Heart right ventricle (tissue), 16 donors: ENCODE measurements around the gene GATAD2B. TPM values are rescaled to one million over a fixed set of nuclear protein-coding genes. Genes with fewer than 3 reads are reported as not detected.

Source experiments
- ATAC-seq, 8 donors: fragments of 200-7000 bp; cut with Tn5 transposase; one replicate each; pipeline ENCODE4 v1.9.1; 2020; ENCODE audit warnings: mild to moderate bottlenecking in 8 of 8, moderate library complexity in 8 of 8, moderate number of reproducible peaks in 1 of 8
- DNase-seq, 2 donors: peaks; one replicate each; pipeline ENCODE4 v3.0.0-alpha.2; 2020
- H3K27ac ChIP-seq, 10 donors: fragments of 200-600 bp; sonication (generic) in 2 of 10; one replicate each; pipeline versions ENCODE4 v1.5.0 to v1.8.0; 2020 to 2022; ENCODE audit warnings: mild to moderate bottlenecking in 3 of 10
- H3K27me3 ChIP-seq, 7 donors: fragments of 200-600 bp; one replicate each; pipeline ENCODE4 v1.8.0; 2021 to 2022; ENCODE audit warnings: mild to moderate bottlenecking in 2 of 7
- H3K36me3 ChIP-seq, 9 donors: fragments of 200-600 bp; sonication (generic) in 1 of 9; one replicate each; pipeline versions ENCODE4 v1.5.0 to v1.8.0; 2020 to 2022; ENCODE audit warnings: mild to moderate bottlenecking in 2 of 9
- H3K4me1 ChIP-seq, 9 donors: fragments of 200-600 bp; sonication (generic) in 1 of 9; one replicate each; pipeline versions ENCODE4 v1.5.0 to v1.8.0; 2020 to 2022; ENCODE audit warnings: mild to moderate bottlenecking in 4 of 9
- H3K4me3 ChIP-seq, 10 donors: fragments of 200-600 bp; sonication (generic) in 2 of 10; one replicate each; pipeline versions ENCODE4 v1.5.0 to v1.8.0; 2020 to 2022; ENCODE audit warnings: mild to moderate bottlenecking in 7 of 10, moderate library complexity in 2 of 10
- H3K9me3 ChIP-seq, 11 donors: fragments of 200-600 bp in 10 of 11; sonication (generic) in 2 of 11; one replicate each; pipeline versions ENCODE4 v1.5.0 to v1.8.0; 2013 to 2022; ENCODE audit warnings: mild to moderate bottlenecking in 2 of 11, control low read depth in 1 of 11, moderate library complexity in 1 of 11
- WGBS, 2 donors: extraction: QIAGEN DNeasy Blood & Tissue Kit; methylation state at CpG; one replicate each; pipeline ENCODE4 v1.1.7; 2013; ENCODE audit warnings: inconsistent platforms in 1 of 2; 5-methylcytosine and 5-hydroxymethylcytosine counted together
- intact Hi-C, 10 donors: fragments of 100-400 bp; cut with DNase I; formaldehyde crosslinking; loops; one replicate each; pipeline versions ENCODE4 v1.11.1 to v1.14.2; 2022
- long read RNA-seq, 3 donors: library from polyadenylated mRNA; unstranded; transcript quantifications; one replicate each; pipeline ENCODE4 v2.0.0, GENCODE V29; 2020 to 2021
- polyA plus RNA-seq, 2 donors: library from polyadenylated mRNA; stranded (reverse); fragments of 200-250 nt; gene quantifications; one replicate each; pipeline ENCODE4 v1.2.3, GENCODE V29; 2013
- total RNA-seq, 10 donors: library from RNA; stranded (reverse); fragmentation: NEBNext Ultra II Directional in 3 of 10; extraction: Animal tissue kit (Norgen Biotek cat#: 25700) in 3 of 10; gene quantifications; one replicate each; pipeline versions ENCODE4 v1.2.1 to v1.2.4, GENCODE V29; 2021 to 2023
- TF ChIP-seq, protein P1 (sequence below), 9 donors: fragments of 200-600 bp; sonication (generic) in 2 of 9; IDR thresholded peaks; one replicate each; pipeline versions ENCODE4 v1.5.0 to v1.8.0; 2021 to 2022; ENCODE audit warnings: antibody characterized with exemption in 9 of 9, mild to moderate bottlenecking in 5 of 9, moderate library complexity in 1 of 9
- donor health status: Arrhythmogenic right ventricular cardiomyopathy.
- donor health status: ischemic (EF 13 %, LVEDD 7.1; RV severe dilation, severe dysfunction).
- donor health status: healthy with polysubstance abuse.
- donor health status: DM: no; HTN: yes; CAD: no.
- donor health status: DM: no; HTN: no; CAD: no.
- donor health status: ischemic (EF 25% LVEDD 6.9; RV normal size, moderate dysfunction).
- donor health status: ischemic (EF 25% LVEDD 5.7; RV mildly dilated, moderate dysfunction).
- donor health status: healthy.
- donor health status: DM: yes; HTN: yes; CAD: no.
- donor health status: Ischemic cardiomyopathy.
- donor health status: ischemic (EF 35%, LVEDD 5.7; RV mildly dilated, moderate dysfunction).
- donor health status: nonischemic (EF 11% LVEDD 7.7; RV severe dilation, severe dysfunction).
- donor health status: DM: yes; HTN: yes; CAD: no.
- donor health status: PGD.
- donor health status: ischemic (EF 29% LVEDD 5.4; RV normal size, mild dysfunction).
- donor health status: nonischemic (EF 23%, LVEDD 6.1; RV moderate dilation, normal function).

Gene GATAD2B
- total RNA-seq (10 to 100 TPM; 32.9 to 52.6 (median 42.7) TPM), polyA plus RNA-seq (1 to 10 TPM; 3.9 to 7.0 TPM)
- long read RNA-seq, donor 1, full-length matches to known transcripts = 1 of 8 reads
- long read RNA-seq, donor 1, partial matches to known transcripts = 0 of 8 reads
- long read RNA-seq, donor 1, other reads (novel, unspliced or antisense) = 7 of 8 reads
- long read RNA-seq, donor 2, partial matches to known transcripts = 0 of 12 reads
- long read RNA-seq, donor 2, other reads (novel, unspliced or antisense) = 12 of 12 reads
- long read RNA-seq, donor 3, partial matches to known transcripts = 0 of 3 reads
- long read RNA-seq, donor 3, other reads (novel, unspliced or antisense) = 3 of 3 reads

DNA sequence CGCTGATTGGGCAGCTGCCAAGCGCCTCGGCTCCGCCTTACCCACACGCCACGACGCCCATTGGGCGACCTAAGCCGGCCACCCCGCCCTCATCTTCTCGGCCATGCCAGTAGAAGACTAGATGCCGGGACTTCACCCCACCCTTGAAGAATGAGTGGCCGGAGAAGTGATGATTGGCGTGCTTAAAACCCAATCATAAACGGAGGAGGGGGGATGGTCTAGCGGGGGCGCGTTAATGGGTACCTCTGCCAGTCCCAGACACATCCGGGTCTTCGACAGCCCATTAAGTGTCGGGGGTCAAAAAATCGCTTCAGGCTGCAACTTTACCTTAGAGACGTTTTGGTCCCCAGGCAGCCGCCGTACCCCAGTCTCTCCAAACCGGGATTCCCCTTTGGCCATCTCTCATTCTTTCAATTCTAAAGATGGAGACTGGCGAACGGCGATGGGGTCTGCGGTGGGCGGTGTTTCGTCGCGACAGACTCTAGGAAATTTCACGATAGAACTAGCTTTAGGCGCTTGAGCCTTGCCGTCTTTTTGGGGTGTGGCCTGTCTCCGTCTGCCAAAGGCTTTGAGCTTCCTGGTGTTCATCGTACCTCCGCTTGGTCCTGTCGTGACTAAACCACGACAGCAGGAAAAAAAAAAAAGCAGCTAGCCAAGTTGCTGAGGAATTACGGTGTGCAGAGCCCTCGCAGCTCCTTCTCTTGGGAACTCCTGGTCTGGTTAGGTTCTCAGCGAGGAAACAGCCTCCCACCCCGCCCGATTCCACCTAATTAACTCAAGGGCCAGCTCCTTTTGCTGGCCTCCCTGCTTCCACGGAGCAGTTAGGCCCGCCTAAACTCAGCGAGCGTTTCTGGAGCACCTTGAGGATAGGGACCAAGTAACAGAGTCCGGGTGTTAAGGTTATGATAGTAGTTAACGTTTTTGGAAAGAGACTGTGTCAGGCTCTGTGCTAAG is at the start of gene GATAD2B:
TSS of gene GATAD2B (minus strand) at position 1 of the 954 bp plus-strand sequence. CDS start 94,625 bp downstream, outside the sequence.
- no peaks in the 10 kb centered on the region for H3K27me3 ChIP-seq
- peak; percentile 100 for DNase-seq
- intact Hi-C loops = loop anchor here in 5 of 10 donors (2.0 to 5.0 kb wide), 5 partner anchors 22 to 126 kb away; no protein-coding TSS in a partner anchor
- peaks cover 10 to 51% (median 40%) of the 10 kb centered on the region in 9 donors for H3K4me1 ChIP-seq
- 0% methylated on average over 53 of the region's 53 CpGs for WGBS, 2 donors
- ATAC-seq = peak; percentile 97 to 99 (median 98)
- no peaks in the 10 kb centered on the region for H3K9me3 ChIP-seq
- H3K27ac ChIP-seq = peak within 1 kb of the TSS; percentile 82 to 94 (median 90)
- TF ChIP-seq, protein P1, sequence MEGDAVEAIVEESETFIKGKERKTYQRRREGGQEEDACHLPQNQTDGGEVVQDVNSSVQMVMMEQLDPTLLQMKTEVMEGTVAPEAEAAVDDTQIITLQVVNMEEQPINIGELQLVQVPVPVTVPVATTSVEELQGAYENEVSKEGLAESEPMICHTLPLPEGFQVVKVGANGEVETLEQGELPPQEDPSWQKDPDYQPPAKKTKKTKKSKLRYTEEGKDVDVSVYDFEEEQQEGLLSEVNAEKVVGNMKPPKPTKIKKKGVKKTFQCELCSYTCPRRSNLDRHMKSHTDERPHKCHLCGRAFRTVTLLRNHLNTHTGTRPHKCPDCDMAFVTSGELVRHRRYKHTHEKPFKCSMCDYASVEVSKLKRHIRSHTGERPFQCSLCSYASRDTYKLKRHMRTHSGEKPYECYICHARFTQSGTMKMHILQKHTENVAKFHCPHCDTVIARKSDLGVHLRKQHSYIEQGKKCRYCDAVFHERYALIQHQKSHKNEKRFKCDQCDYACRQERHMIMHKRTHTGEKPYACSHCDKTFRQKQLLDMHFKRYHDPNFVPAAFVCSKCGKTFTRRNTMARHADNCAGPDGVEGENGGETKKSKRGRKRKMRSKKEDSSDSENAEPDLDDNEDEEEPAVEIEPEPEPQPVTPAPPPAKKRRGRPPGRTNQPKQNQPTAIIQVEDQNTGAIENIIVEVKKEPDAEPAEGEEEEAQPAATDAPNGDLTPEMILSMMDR (IDR thresholded peaks at IDR 0.05) = no peak
- H3K4me3 ChIP-seq = peak within 1 kb of the TSS; percentile 67 to 93 (median 72)
- peaks cover 0 to 17% (median 0%) of the 10 kb centered on the region in 9 donors for H3K36me3 ChIP-seq

DNA sequence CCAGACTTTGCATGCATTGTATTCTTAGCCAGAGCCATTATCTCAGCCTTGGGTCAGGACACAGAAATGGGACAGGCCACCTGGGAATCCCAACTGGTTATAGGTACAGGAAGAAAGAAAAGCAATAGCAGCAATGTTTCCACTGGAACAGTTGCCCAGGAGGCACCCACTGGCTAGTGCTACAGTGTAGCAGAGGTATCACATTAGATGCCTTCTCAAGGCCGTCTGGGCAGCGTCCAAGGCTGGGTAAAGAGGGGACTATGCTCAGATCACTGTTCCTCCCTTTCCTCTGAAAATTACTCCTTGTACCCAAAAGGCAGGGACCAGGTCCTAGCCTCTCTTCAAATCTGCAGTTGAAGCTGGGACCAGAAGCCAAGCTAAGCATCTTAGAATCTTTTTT is 47.6 kb upstream of the GATAD2B start:
- TF ChIP-seq, protein P1 (IDR thresholded peaks at IDR 0.05) = no peak
- Histone ChIP-seq H3K4me1 (peaks cover 11 to 43% (median 21%) of the 10 kb centered on the region in 9 donors), H3K4me3 (no peak overlapping the region), H3K9me3 (no peaks in the 10 kb centered on the region), H3K27ac (no peak overlapping the region), H3K27me3 (no peaks in the 10 kb centered on the region), H3K36me3 (peaks cover 0 to 28% (median 21%) of the 10 kb centered on the region in 9 donors)
- DNase-seq = no peak
- no peak for ATAC-seq
- 91 to 100% methylated on average over 2 of the region's 2 CpGs for WGBS, 2 donors
- intact Hi-C loops = no loop called here

DNA sequence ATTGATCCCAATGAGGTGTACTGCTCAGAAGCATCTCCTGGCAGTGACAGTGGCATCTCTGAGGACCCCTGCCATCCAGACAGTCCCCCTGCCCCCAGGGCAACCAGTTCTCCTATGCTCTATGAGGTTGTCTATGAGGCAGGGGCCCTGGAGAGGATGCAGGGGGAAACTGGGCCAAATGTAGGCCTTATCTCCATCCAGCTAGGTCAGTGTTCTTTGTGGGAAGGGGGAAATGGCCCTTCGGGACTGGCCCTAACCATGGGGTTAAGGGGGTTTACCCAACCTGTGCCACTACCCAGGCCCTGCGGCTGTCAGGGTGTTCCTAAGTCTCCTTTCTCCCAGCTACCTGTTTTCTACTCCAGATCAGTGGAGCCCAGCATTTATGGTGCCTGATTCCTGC is 46.2 kb upstream of the GATAD2B start:
- peaks cover 15 to 45% (median 29%) of the 10 kb centered on the region in 9 donors for H3K4me1 ChIP-seq
- TF ChIP-seq, protein P1 (IDR thresholded peaks at IDR 0.05) = no peak
- DNase-seq (no peak), ATAC-seq (no peak)
- WGBS, 2 donors = 89 to 96% methylated on average over 2 of the region's 2 CpGs
- H3K27ac ChIP-seq = peak overlapping the region in 2 of 10 donors; percentile 38 to 97
- peaks cover 0 to 15% (median 10%) of the 10 kb centered on the region in 9 donors for H3K36me3 ChIP-seq
- no peak overlapping the region for H3K4me3 ChIP-seq
- no peaks in the 10 kb centered on the region for H3K27me3 ChIP-seq
- intact Hi-C loops = loop anchor here in 1 of 10 donors (5.0 kb wide), 1 partner anchor 172 kb away; no protein-coding TSS in a partner anchor
- H3K9me3 ChIP-seq = no peaks in the 10 kb centered on the region

DNA sequence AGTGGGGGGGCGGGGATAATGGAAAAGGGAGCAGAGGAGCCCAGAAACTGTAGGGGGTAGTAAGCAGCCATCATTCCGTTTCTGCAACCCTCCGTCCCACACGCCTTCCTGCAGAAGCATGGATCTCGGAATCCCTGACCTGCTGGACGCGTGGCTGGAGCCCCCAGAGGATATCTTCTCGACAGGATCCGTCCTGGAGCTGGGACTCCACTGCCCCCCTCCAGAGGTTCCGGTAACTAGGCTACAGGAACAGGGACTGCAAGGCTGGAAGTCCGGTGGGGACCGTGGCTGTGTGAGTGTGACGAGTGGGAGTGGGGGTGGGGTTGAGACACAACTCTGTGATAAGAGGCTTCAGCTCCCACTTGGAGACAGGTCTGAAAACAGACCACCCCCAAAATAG is 45.6 kb upstream of the GATAD2B start:
- Histone ChIP-seq H3K27ac (peak overlapping the region in 5 of 10 donors; percentile 92 to 97 (median 94)), H3K27me3 (no peaks in the 10 kb centered on the region), H3K4me1 (peaks cover 15 to 47% (median 31%) of the 10 kb centered on the region in 9 donors), H3K9me3 (no peaks in the 10 kb centered on the region), H3K4me3 (peak overlapping the region in 9 of 10 donors; percentile 48 to 91 (median 69)), H3K36me3 (peaks cover 0 to 9% (median 4%) of the 10 kb centered on the region in 9 donors)
- no peak for DNase-seq
- TF ChIP-seq, protein P1 (IDR thresholded peaks at IDR 0.05) = no peak
- intact Hi-C loops = loop anchor here in 1 of 10 donors (5.0 kb wide), 1 partner anchor 171 kb away; no protein-coding TSS in a partner anchor
- no peak for ATAC-seq
- WGBS, 2 donors = 8 to 10% methylated on average over 12 to 13 of the region's 13 CpGs
